Activated CD4-positive, alpha-beta T cell treated with anti-CD3 and anti-CD28 coated beads, Interleukin-2, amount 50 U/mL, for 1 hour (primary cell): ENCODE results near the gene MSH5.
A peak's percentile ranks its signal among the peaks of the same experiment; 100 is the strongest.

ENCODE experiments used
- DNase-seq: peaks from one replicate; pipeline ENCODE4 v3.0.0-alpha.2; 2020

MSH5 gene

DNA sequence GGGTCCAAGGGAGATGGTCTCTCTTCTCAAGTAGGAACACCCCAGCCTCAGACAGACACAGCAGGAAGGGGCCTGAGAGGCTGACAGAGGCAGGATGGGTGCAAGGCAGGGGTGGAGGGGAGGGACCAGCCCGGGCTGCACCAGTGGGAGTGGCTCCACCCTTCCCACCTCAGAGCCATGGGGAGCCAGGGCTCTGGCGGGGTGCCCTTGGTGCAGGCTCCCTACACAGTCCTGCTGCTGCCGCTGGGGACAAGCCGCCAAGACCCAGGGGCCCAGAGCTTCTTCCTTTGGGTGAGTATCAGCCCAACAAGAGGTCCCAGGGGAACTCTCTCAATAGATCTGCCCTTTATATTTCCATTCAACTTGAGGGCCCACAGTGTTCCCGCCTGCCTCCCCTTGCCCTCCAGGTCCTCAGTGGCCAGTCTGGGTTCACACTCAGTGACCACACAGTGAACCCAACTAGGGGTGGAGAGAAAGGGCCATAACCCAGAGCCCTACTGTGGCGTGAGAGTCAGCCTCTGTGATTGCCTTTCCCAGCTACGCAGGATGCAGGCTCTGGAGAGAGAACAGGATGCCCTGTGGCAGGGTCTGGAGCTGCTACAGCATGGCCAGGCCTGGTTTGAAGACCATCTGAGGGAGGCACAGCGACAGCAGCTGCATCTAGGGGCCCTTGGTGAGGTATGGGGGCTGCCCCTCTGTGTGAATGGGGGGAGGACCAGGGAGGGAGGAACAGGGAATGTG lies 23.2 kb downstream of the MSH5 start:
- DNase-seq, result no peak

- no peak for DNase-seq
These were observed 23.8 kb downstream of the MSH5 start for GRCh38 chr6:31763619-31763940.

GRCh38 chr6:31764198-31764597 lies 24.4 kb downstream of the MSH5 start:
- DNase-seq, result no peak

- no peak for DNase-seq
These were observed 25.7 kb downstream of the MSH5 start for GRCh38 chr6:31765559-31765909.

- DNase-seq, result no peak
These were observed 26.3 kb downstream of the MSH5 start for GRCh38 chr6:31765910-31766794.

- DNase-seq, result no peak
These were observed 27.4 kb downstream of the MSH5 start for GRCh38 chr6:31767096-31767645.

DNA sequence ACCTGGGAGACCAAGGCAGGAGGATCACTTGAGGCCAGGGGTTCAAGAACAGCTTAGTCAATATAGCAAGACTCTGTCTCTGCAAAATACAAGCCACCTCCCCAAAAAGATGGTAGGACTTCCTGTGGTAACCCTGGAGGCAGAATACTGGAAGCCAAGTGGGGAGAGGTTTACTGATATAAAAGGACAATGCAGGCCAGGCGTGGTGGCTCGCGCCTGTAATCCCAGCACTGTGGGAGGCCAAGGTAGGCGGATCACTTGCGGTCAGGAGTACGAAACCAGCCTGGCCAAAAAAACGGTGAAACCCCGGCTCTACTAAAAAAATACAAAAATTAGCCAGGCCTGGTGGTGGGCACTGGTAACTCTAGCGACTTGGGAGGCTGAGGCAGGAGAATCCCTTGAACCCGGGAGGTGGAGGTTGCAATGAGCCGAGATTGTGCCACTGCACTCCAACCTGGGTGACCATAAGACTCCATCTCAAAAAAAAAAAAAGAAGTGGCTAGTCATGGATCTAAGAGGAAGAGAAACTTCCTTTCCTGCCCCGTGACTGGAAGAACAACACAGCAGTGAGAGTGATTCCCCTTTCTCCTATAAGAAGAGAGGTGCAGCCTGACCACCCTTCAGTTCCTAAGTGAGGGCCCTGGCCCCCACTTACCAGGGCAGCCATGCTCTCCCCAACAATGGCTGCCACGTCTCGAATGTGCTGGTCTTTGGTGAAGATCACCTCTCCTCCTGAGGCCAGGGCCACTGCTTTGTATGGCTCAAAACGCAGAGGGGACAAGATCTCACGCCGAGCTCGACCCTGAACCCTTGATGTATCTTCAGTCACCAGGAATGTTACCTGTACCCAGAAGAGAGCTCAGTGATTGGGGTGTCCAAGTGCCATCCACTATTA lies 28.8 kb downstream of the MSH5 start:
- DNase-seq, result no peak

DNA sequence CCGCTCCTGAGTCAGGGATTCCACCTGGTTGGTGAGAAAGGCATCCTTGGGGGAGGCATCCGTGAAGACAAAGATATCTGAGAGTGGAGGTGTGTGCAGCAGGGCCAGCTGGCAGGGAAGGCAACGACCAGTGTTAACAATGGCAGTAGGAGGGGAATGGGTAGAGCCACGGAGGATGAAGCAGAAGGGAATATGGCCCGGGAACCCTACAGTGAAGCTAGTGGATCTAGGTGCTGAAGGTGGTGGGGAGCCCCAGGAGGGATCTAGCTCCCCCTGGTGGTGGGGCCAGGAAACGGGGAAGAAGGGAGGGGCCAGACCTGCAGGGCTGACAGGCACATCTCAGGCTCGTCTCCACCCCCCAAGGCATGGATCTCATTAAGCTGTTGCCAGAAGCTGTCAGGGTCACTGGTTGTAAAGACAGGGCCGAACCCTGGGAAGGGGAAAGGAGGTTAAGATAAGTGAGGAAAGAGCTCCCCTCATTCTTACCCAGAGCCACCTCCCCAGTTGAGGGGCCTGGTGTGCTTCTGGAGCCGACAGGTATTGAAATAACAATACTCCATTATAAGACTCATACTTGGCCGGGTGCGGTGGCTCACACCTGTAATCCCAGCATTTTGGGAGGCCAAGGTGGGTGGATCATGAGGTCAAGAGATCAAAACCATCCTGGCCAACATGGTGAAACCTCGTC lies 30.0 kb downstream of the MSH5 start:
- peak; percentile 81 for DNase-seq

DNA sequence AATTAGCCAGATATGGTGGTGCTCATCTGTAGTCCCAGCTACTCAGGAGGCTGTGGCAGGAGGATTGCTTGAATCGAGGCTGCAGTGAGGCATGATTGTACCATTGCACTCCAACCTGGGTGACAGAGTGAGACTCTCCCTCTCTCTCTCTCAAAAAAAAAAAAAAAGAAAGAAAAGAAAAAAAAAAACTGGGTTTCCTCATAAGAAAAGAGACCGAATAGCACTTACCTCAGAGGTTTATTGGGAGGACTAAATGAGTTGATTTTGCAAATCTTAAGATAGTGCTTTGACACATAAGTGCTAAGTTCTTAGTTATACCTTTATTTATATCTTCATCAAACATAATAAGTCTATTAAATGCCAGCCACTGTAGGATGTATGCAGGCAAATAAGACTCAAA lies 31.1 kb downstream of the MSH5 start:
- DNase-seq, result no peak

DNA sequence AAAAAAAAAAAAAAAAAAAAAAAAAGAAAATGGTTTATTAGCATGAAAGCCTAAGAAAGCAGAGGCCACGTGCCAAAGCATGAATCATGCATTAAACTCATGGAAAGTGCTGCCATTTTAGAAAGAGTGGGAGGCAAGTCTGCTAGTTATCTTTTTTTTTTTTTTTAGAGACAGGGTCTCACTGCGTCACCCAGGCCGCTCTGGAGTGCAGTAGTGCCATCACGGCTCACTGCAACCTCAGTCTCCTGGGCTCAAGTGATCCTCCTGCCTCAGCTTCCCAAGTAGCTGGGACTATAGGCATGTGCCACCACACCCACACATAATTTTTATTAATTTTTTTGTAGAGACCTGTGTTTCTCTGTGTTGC lies 32.2 kb downstream of the MSH5 start:
- DNase-seq, result no peak

- no peak for DNase-seq
These were observed 35.4 kb downstream of the MSH5 start for GRCh38 chr6:31775184-31775583.

DNA sequence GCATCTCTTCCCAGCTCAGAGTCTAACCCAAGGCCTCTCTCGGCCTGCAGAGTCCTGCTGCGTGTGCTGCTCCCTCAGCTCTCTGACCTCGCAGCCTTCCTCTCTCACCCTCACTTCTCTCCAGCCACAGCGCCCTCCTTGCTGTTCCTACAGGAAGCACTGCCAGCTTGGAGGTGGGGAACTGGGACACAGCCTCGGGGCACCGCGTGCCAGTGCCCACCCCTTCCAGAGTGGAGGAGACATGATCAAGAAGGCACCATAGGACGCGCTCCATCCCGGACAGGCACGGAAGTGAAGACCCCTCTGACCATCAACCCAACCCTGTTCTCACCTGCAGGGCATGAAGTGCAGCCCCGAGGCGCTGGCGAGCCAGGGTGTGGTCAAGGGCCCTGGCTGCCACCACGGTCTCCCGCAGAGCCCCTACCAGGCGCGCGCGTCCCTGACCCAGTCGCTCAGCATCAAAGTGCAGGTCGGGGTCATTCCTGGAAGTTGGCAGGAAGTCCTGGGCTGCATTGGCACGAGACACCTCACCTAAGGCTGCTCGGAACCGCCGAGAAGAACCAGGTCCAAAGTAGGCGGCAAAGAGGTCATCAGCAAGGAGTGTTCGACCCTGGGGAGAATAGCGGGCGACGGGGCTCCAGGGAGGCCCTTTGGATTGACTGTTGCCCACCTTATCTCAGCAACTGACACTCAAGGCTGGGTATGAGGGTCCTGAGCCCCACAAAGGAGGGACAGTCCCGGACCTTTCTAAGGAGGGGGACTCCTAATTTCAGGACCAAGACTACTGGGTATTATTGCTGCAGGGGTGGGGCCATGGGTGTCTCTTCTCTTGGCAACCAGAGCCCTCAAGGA lies 36.1 kb downstream of the MSH5 start:
- DNase-seq, result no peak

DNA sequence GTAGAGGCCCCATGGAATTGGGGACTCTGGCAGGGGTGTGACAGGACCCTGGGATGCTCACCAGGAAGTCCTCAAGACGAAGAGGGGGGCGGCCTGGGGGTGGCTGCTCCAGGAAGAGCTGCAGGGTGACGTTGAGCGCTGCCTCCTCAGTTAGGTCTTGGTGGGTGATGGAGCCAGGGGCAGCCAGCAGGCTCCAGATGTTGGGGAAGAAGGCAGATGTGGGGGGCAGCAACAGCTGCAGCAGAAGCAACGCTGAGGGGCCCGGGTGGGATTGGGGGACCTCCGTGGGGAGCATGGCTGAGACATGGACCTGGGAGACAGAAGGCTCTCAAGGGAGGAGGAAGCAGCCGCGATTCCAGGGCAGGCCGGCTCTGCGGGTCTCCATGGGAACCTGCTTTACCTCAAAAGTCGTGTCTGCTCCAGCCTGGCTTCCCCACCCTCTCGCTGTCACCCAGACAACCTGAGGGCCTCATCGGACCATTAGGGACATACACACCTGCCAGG lies 36.7 kb downstream of the MSH5 start:
- no peak for DNase-seq

- peak; percentile 60 for DNase-seq
These were observed 37.3 kb downstream of the MSH5 start, which contains the start of gene VWA7 for GRCh38 chr6:31776989-31777666. Gene VWA7 (minus strand): TSS chr6:31777328. CDS start chr6:31776779, 549 bp downstream.

DNA sequence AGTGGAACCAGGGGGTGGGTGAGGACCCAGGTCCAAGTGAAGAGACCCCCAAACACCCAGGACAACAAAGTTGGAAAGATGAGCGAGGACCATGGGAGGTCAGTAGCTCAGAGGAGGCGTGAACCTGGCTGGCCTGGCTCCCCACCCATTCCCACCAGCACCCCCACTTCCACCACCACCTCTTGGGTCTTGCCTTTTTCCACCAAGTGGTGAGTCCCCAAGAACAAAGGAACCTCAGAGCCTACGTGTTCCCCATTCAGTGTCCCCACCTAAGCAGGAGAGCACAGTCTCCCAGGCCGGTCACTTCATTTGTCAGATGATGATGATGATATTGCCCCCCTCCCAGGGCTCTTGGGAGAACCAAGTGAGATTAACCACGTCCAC lies 37.9 kb downstream of the MSH5 start:
- DNase-seq, result no peak

DNA sequence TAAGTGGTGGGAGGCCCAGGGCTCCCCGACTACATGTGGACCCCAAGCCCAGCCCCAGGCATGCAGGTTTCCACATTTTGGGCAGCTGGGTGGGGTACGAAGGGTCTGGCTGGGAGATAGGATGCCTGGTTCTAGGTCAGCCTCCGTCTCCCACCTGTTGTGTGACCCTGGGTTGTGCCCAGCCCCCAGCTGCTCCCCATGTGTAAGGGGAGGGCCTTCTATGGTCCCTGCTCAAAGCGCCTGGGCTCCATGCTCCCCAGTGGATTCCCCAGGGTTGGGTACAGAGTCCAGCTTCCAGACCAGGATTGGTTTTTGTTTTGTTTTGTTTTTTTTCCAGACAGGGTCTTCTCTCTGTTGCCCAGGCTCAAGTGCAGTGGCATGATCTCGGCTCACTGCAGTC lies 38.4 kb downstream of the MSH5 start:
- no peak for DNase-seq

- no peak for DNase-seq
These were observed 39.4 kb downstream of the MSH5 start for GRCh38 chr6:31778999-31779885.

- DNase-seq, result no peak
These were observed 40.1 kb downstream of the MSH5 start for GRCh38 chr6:31779908-31780307.

- DNase-seq, result no peak
These were observed 40.9 kb downstream of the MSH5 start for GRCh38 chr6:31780507-31781243.
